Measurements from ENCODE around the gene PPP2R3B. TPM values are rescaled to one million over a fixed set of nuclear protein-coding genes. Genes with fewer than 3 reads are reported as not detected.
"Not testable (repeated sequence)": the region's sequence is repeated elsewhere in the genome, so short reads cannot be mapped to it uniquely, and the experiment has no call there.

Gene PPP2R3B
- total and polyA plus RNA-seq, 2 of the 13 experiments (the other 11 are each of a cell fraction or from before 2014, with no cell fraction given), result 17.0 to 21.4 TPM

DNA sequence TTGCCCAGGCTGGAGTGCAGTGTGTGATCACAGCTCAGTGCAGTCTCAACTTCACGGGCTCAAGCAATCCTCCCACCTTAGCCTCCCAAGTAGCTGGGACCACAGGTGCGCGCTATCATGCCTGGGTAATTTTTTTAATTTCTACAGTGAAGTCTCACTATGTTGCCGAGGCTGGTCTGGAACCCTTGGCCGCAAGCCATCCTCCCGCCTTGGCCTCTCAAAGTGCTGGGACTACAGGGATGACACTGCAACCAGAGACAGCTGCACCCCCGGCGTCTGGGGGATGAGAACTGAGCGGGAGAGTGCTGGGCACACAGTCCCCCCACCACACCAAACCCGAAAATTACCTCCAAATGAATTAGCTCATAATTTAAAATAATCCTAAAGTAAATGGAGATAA is 35.0 kb downstream of the PPP2R3B start:
- ChIA-PET POLR2A (no interaction called here), CTCF (ENCODE audit: low intra/inter-chr PET ratio, low total read pairs) (no interaction called here)
- DNase-seq (ENCODE audit: low spot score) (no peak), FAIRE-seq (no peak), ATAC-seq (no peak)
- BruUV-seq (replicated peaks), result no TSS peak
- TF ChIP-seq RFXAP (CRISPR knock-in tag; IDR thresholded peaks at IDR 0.05; ENCODE audit: borderline replicate concordance) (no peak), NAIF1 (CRISPR knock-in tag; IDR thresholded peaks at IDR 0.05; ENCODE audit: borderline replicate concordance) (no peak), ZNF317 (CRISPR knock-in tag; IDR thresholded peaks at IDR 0.05) (no peak), ZNF816 (CRISPR knock-in tag; IDR thresholded peaks at IDR 0.05; ENCODE audit: borderline replicate concordance) (no peak), TGIF2 (CRISPR knock-in tag; IDR thresholded peaks at IDR 0.05) (no peak), GLI4 (CRISPR knock-in tag; IDR thresholded peaks at IDR 0.05; ENCODE audit: borderline replicate concordance) (no peak), GPN1 (CRISPR knock-in tag; IDR thresholded peaks at IDR 0.05; ENCODE audit: borderline replicate concordance) (no peak), ZKSCAN5 (CRISPR knock-in tag; IDR thresholded peaks at IDR 0.05) (no peak), FOXO1 (CRISPR knock-in tag; IDR thresholded peaks at IDR 0.05) (no peak), FOXJ3 (CRISPR knock-in tag; IDR thresholded peaks at IDR 0.05; ENCODE audit: borderline replicate concordance) (no peak)
- TF ChIP-seq, protein P1, sequence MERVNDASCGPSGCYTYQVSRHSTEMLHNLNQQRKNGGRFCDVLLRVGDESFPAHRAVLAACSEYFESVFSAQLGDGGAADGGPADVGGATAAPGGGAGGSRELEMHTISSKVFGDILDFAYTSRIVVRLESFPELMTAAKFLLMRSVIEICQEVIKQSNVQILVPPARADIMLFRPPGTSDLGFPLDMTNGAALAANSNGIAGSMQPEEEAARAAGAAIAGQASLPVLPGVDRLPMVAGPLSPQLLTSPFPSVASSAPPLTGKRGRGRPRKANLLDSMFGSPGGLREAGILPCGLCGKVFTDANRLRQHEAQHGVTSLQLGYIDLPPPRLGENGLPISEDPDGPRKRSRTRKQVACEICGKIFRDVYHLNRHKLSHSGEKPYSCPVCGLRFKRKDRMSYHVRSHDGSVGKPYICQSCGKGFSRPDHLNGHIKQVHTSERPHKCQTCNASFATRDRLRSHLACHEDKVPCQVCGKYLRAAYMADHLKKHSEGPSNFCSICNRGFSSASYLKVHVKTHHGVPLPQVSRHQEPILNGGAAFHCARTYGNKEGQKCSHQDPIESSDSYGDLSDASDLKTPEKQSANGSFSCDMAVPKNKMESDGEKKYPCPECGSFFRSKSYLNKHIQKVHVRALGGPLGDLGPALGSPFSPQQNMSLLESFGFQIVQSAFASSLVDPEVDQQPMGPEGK (CRISPR knock-in tag; IDR thresholded peaks at IDR 0.05), result no peak
- TF ChIP-seq, protein P2, sequence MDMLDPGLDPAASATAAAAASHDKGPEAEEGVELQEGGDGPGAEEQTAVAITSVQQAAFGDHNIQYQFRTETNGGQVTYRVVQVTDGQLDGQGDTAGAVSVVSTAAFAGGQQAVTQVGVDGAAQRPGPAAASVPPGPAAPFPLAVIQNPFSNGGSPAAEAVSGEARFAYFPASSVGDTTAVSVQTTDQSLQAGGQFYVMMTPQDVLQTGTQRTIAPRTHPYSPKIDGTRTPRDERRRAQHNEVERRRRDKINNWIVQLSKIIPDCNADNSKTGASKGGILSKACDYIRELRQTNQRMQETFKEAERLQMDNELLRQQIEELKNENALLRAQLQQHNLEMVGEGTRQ (IDR thresholded peaks at IDR 0.05; ENCODE audit: low read depth, low read length), result no peak
- TF ChIP-seq, protein P2 (CRISPR knock-in tag; IDR thresholded peaks at IDR 0.05; ENCODE audit: borderline replicate concordance), result no peak
- TF ChIP-seq, protein P3, sequence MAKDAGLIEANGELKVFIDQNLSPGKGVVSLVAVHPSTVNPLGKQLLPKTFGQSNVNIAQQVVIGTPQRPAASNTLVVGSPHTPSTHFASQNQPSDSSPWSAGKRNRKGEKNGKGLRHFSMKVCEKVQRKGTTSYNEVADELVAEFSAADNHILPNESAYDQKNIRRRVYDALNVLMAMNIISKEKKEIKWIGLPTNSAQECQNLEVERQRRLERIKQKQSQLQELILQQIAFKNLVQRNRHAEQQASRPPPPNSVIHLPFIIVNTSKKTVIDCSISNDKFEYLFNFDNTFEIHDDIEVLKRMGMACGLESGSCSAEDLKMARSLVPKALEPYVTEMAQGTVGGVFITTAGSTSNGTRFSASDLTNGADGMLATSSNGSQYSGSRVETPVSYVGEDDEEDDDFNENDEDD (CRISPR knock-in tag; IDR thresholded peaks at IDR 0.05; ENCODE audit: borderline replicate concordance), result no peak
- H3K4me2 ChIP-seq (ENCODE audit: low read depth, low read length), result no peak overlapping the region
- peaks cover 0 to 3% of the 10 kb centered on the region in 2 experiments; a peak in 2 of 5 replicates for H3K36me3 ChIP-seq (replicated peaks in 1 of 2; ENCODE audit: control insufficient read depth in 1 of 2, insufficient read depth in 2 of 2, low read length in 2 of 2)
- no peaks in the 10 kb centered on the region for H3K9me3 ChIP-seq (ENCODE audit: low read length)
- H3K9ac ChIP-seq (ENCODE audit: insufficient read depth, low read depth, low read length), result no peak overlapping the region
- no peaks in the 10 kb centered on the region for H3K27me3 ChIP-seq (ENCODE audit: control insufficient read depth in 1 of 2, insufficient read depth in 2 of 2, low read length in 2 of 2)
- H3K79me2 ChIP-seq (ENCODE audit: insufficient read depth, low read length), result no peaks in the 10 kb centered on the region
- H3K4me1 ChIP-seq (ENCODE audit: insufficient read depth, low read length), result 0 out of 2 replicates have a peak, but pooled peaks cover 5% of the 10 kb centered on the region
- H3K27ac ChIP-seq (ENCODE audit: extremely low read length, insufficient read depth, low read length), result no peak overlapping the region
- H4K20me1 ChIP-seq (ENCODE audit: insufficient read depth, low read length), result no peaks in the 10 kb centered on the region
- H3K4me3 ChIP-seq (replicated peaks in 1 of 3; ENCODE audit: insufficient read depth in 1 of 3, low read depth in 2 of 3, low read length in 3 of 3), result no peak overlapping the region
- no peak overlapping the region for H2AFZ ChIP-seq (ENCODE audit: low read length)
- 96% methylated on average over 10 of the region's 10 CpGs for WGBS (ENCODE audit: low lambda C conversion rate)
- in situ Hi-C loops (cut with HindIII; ENCODE audit: extremely low pct_ligation_motif_present, low pct_unique_long_range_greater_than_20kb), result no loop called here
- intact Hi-C loops (cut with micrococcal nuclease; ENCODE audit: unreplicated experiment), result no loop called here

DNA sequence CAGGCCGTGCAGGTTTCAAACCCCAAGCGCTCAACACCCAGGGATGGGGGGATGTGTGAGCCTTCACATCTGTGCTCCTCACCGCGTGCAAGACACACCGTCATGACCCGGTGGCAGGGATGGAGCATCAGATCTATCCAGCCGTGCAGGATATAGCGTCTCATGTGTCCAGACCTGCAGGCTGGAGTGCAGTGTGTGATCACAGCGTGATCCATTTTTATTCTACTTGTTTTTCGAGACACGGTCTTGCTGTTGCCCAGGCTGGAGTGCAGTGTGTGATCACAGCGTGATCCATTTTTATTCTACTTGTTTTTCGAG is 35.4 kb downstream of the PPP2R3B start:
- H3K4me1 ChIP-seq (ENCODE audit: insufficient read depth, low read length); in situ Hi-C loops (cut with HindIII; ENCODE audit: extremely low pct_ligation_motif_present, low pct_unique_long_range_greater_than_20kb); CTCF ChIA-PET (ENCODE audit: low intra/inter-chr PET ratio, low total read pairs); FAIRE-seq; H3K27ac ChIP-seq (ENCODE audit: extremely low read length, insufficient read depth, low read length); H3K79me2 ChIP-seq (ENCODE audit: insufficient read depth, low read length); H3K36me3 ChIP-seq (replicated peaks in 1 of 2; ENCODE audit: control insufficient read depth in 1 of 2, insufficient read depth in 2 of 2, low read length in 2 of 2); H3K4me2 ChIP-seq (ENCODE audit: low read depth, low read length); BruUV-seq (replicated peaks); H3K9ac ChIP-seq (ENCODE audit: insufficient read depth, low read depth, low read length); ATAC-seq; H3K27me3 ChIP-seq (ENCODE audit: control insufficient read depth in 1 of 2, insufficient read depth in 2 of 2, low read length in 2 of 2); H3K9me3 ChIP-seq (ENCODE audit: low read length); H3K4me3 ChIP-seq (replicated peaks in 1 of 3; ENCODE audit: insufficient read depth in 1 of 3, low read depth in 2 of 3, low read length in 3 of 3); DNase-seq (ENCODE audit: low spot score); intact Hi-C loops (cut with micrococcal nuclease; ENCODE audit: unreplicated experiment); H2AFZ ChIP-seq (ENCODE audit: low read length); POLR2A ChIA-PET; H4K20me1 ChIP-seq (ENCODE audit: insufficient read depth, low read length): not testable (repeated sequence)
- 96% methylated on average over 11 of the region's 13 CpGs for WGBS (ENCODE audit: low lambda C conversion rate)

All from HepG2 (cell line).